Urinary bladder (tissue), 4 donors: ENCODE results near the gene VAPA. TPM values are rescaled to one million over a fixed set of nuclear protein-coding genes. Genes with fewer than 3 reads are reported as not detected.

ENCODE experiments used
- DNase-seq: peaks from one replicate; pipeline ENCODE4 v3.0.0-alpha.2; 2015; ENCODE audit errors: extremely low spot score
- H3K27ac ChIP-seq: one replicate; pipeline ENCODE4 v1.5.1; 2013; ENCODE audit warnings: low read depth, mild to moderate bottlenecking, moderate library complexity
- H3K36me3 ChIP-seq: one replicate; pipeline ENCODE4 v1.6.1; 2013; ENCODE audit warnings: mild to moderate bottlenecking, moderate library complexity; ENCODE audit not compliant: insufficient read depth
- H3K4me1 ChIP-seq: one replicate; pipeline ENCODE4 v1.6.1; 2013; ENCODE audit warnings: mild to moderate bottlenecking, moderate library complexity; ENCODE audit not compliant: insufficient read depth
- H3K4me3 ChIP-seq: one replicate; pipeline ENCODE4 v1.5.1; 2013; ENCODE audit warnings: low read depth, low read length
- WGBS: extraction: QIAGEN DNeasy Blood & Tissue Kit; methylation state at CpG from one replicate; pipeline ENCODE4 v1.1.7; 2013; 5-methylcytosine and 5-hydroxymethylcytosine counted together
- polyA plus RNA-seq: library from polyadenylated mRNA; stranded (reverse); fragments of 200-250 nt; gene quantifications from one replicate; pipeline ENCODE4 v1.2.3, GENCODE V29; 2013
- total RNA-seq: library from RNA; depleted of rRNA; stranded (reverse); fragments of >200 nt; gene quantifications from one replicate; pipeline ENCODE4 v1.2.3, GENCODE V29; 2014
- donor health status: healthy with polysubstance abuse.
- donor health status: healthy.

VAPA gene
- total and polyA plus RNA-seq, 2 donors: 195 to 278 TPM

GRCh38 chr18:9991011-9992000 is 77.5 kb downstream of the VAPA start:
- DNase-seq: no peak

GRCh38 chr18:9992300-9992972 is 78.6 kb downstream of the VAPA start:
- peak; percentile 83 for DNase-seq
- 27% methylated on average over 9 of the region's 9 CpGs for WGBS
- no peak overlapping the region for H3K27ac ChIP-seq
- H3K4me1 ChIP-seq: no peaks in the 10 kb centered on the region
- H3K36me3 ChIP-seq: no peaks in the 10 kb centered on the region
- H3K4me3 ChIP-seq: no peak overlapping the region

More at GRCh38 chr18:9991011-9992000, 77.5 kb downstream of the VAPA start:
- H3K27ac ChIP-seq: no peak overlapping the region
- H3K4me1 ChIP-seq: no peaks in the 10 kb centered on the region
- H3K4me3 ChIP-seq: no peak overlapping the region
- WGBS: 94% methylated on average over 29 of the region's 29 CpGs
- H3K36me3 ChIP-seq: no peaks in the 10 kb centered on the region

- WGBS: 74% methylated on average over 11 of the region's 11 CpGs
Observed at GRCh38 chr18:9992973-9993520, 79.2 kb downstream of the VAPA start.

GRCh38 chr18:9993521-9994025 is 79.8 kb downstream of the VAPA start:
- Histone ChIP-seq H3K4me1 (no peaks in the 10 kb centered on the region), H3K4me3 (no peak overlapping the region), H3K27ac (peak overlapping the region; percentile 68), H3K36me3 (no peaks in the 10 kb centered on the region)
- WGBS: 85% methylated on average over 14 of the region's 14 CpGs
- no peak for DNase-seq

More at GRCh38 chr18:9992973-9993520, 79.2 kb downstream of the VAPA start:
- no peaks in the 10 kb centered on the region for H3K4me1 ChIP-seq
- no peak for DNase-seq
- H3K36me3 ChIP-seq: no peaks in the 10 kb centered on the region
- H3K27ac ChIP-seq: peak overlapping the region; percentile 68
- H3K4me3 ChIP-seq: no peak overlapping the region

- no peak for DNase-seq
- Histone ChIP-seq H3K27ac (no peak overlapping the region), H3K4me3 (no peak overlapping the region), H3K36me3 (no peaks in the 10 kb centered on the region), H3K4me1 (no peaks in the 10 kb centered on the region)
- WGBS: 37% methylated on average over 11 of the region's 11 CpGs
Observed at GRCh38 chr18:9994026-9994570, 80.3 kb downstream of the VAPA start.

GRCh38 chr18:9994701-9995235 is 81.0 kb downstream of the VAPA start:
- Histone ChIP-seq H3K4me1 (no peaks in the 10 kb centered on the region), H3K27ac (no peak overlapping the region), H3K4me3 (no peak overlapping the region), H3K36me3 (no peaks in the 10 kb centered on the region)
- 79% methylated on average over 6 of the region's 6 CpGs for WGBS
- no peak for DNase-seq

- no peaks in the 10 kb centered on the region for H3K4me1 ChIP-seq
Observed at GRCh38 chr18:9995631-9996030, 81.8 kb downstream of the VAPA start.

GRCh38 chr18:9996094-9996493 is 82.3 kb downstream of the VAPA start:
- DNase-seq: no peak
- no peak overlapping the region for H3K27ac ChIP-seq
- no peak overlapping the region for H3K4me3 ChIP-seq
- no peaks in the 10 kb centered on the region for H3K36me3 ChIP-seq
- no peaks in the 10 kb centered on the region for H3K4me1 ChIP-seq
- 54% methylated on average over 3 of the region's 3 CpGs for WGBS

More at GRCh38 chr18:9995631-9996030, 81.8 kb downstream of the VAPA start:
- Histone ChIP-seq H3K27ac (no peak overlapping the region), H3K36me3 (no peaks in the 10 kb centered on the region), H3K4me3 (no peak overlapping the region)
- WGBS: 91% methylated on average over 2 of the region's 2 CpGs
- DNase-seq: no peak

GRCh38 chr18:9997711-9998110 is 83.9 kb downstream of the VAPA start:
- no peak for DNase-seq
- 91% methylated on average over 1 of the region's 1 CpG for WGBS
- no peak overlapping the region for H3K4me3 ChIP-seq
- no peaks in the 10 kb centered on the region for H3K36me3 ChIP-seq
- H3K27ac ChIP-seq: no peak overlapping the region
- no peaks in the 10 kb centered on the region for H3K4me1 ChIP-seq

- 96% methylated on average over 2 of the region's 2 CpGs for WGBS
- DNase-seq: no peak
- no peak overlapping the region for H3K4me3 ChIP-seq
- no peak overlapping the region for H3K27ac ChIP-seq
- H3K36me3 ChIP-seq: no peaks in the 10 kb centered on the region
- H3K4me1 ChIP-seq: no peaks in the 10 kb centered on the region
Observed at GRCh38 chr18:9998330-9998729, 84.5 kb downstream of the VAPA start.

- H3K4me1 ChIP-seq: no peaks in the 10 kb centered on the region
- no peak for DNase-seq
- WGBS: 93% methylated on average over 3 of the region's 3 CpGs
- H3K36me3 ChIP-seq: no peaks in the 10 kb centered on the region
- H3K4me3 ChIP-seq: no peak overlapping the region
- no peak overlapping the region for H3K27ac ChIP-seq
Observed at GRCh38 chr18:10002280-10002679, 88.5 kb downstream of the VAPA start.

- no peak overlapping the region for H3K27ac ChIP-seq
- no peaks in the 10 kb centered on the region for H3K36me3 ChIP-seq
- no peaks in the 10 kb centered on the region for H3K4me1 ChIP-seq
- no peak overlapping the region for H3K4me3 ChIP-seq
- no peak for DNase-seq
- WGBS: 96% methylated on average over 1 of the region's 1 CpG
Observed at GRCh38 chr18:10003281-10003680, 89.5 kb downstream of the VAPA start.

GRCh38 chr18:10003866-10004265 is 90.0 kb downstream of the VAPA start:
- Histone ChIP-seq H3K27ac (no peak overlapping the region), H3K36me3 (no peaks in the 10 kb centered on the region), H3K4me1 (no peaks in the 10 kb centered on the region), H3K4me3 (no peak overlapping the region)
- WGBS: 94% methylated on average over 7 of the region's 7 CpGs
- no peak for DNase-seq
